C4-2B (cell line): ENCODE data around the gene PARD3B.

Experiments used
- H3K27ac ChIP-seq: fragments of 450-650 bp; 2 replicates; pipeline ENCODE4 v1.5.1; 2017
- CTCF ChIP-seq: fragments of 450-650 bp; conservative IDR thresholded peaks from 2 replicates; pipeline ENCODE4 v1.5.1; 2017; ENCODE audit warnings: mild to moderate bottlenecking
- ZFX ChIP-seq: fragments of 450-650 bp; IDR thresholded peaks from 2 replicates; pipeline ENCODE4 v1.6.1; 2017

The PARD3B gene

DNA sequence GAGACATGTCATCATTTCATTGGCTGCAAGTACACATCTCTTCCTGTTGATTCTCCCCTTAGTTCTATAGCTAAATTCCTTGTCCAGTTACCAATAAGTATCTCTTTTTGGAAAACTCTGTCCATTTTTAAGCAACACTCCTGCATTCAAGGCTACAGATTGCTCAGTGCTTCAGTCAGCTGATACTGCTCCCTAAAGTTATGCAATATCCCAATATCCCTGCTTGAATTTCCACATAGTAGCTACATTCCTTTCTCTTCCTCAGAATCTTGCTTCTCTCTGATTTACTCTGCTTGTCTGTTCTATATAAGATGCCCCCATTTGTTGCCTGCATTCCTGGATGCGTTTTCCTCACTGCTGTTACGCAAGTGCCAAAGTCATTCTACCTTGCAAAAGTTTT lies 109.8 kb downstream of the PARD3B start:
- TF ChIP-seq CTCF: no peak
- TF ChIP-seq ZFX: no peak
- no peak overlapping the region for H3K27ac ChIP-seq

DNA sequence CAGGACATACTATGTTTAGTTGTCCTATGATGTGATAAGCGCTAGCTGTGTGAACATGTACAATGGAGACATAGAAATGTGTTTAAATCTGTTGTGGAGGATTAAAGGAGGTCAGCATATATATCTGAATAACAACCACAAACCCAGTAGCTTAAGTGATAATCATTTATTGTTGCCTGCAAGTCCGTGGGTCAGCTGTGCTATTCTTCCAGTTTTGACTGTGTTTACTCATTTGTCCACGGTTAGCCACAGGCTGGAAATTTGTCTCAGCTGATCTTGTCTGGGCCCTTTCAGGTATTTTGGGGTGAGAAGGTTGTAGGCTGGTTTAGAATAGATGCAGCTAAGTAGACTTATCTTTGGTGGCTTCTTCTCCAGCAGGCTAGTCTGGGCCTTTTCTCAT lies 110.4 kb downstream of the PARD3B start:
- no peak overlapping the region for H3K27ac ChIP-seq
- TF ChIP-seq CTCF (no peak), ZFX (no peak)

- TF ChIP-seq CTCF: no peak
- H3K27ac ChIP-seq: no peak overlapping the region
Observed at GRCh38 chr2:204657024-204657423, 111.7 kb downstream of the PARD3B start.

- no peak overlapping the region for H3K27ac ChIP-seq
- no peak for TF ChIP-seq ZFX
- no peak for TF ChIP-seq CTCF
Observed at GRCh38 chr2:204662956-204663355, 117.7 kb downstream of the PARD3B start.

- TF ChIP-seq ZFX: no peak
- TF ChIP-seq CTCF: no peak
- H3K27ac ChIP-seq: no peak overlapping the region
Observed at GRCh38 chr2:204663816-204664425, 118.6 kb downstream of the PARD3B start.

GRCh38 chr2:204664708-204665121 lies 119.4 kb downstream of the PARD3B start:
- no peak overlapping the region for H3K27ac ChIP-seq
- TF ChIP-seq ZFX (no peak), CTCF (no peak)

- TF ChIP-seq ZFX (no peak), CTCF (no peak)
- no peak overlapping the region for H3K27ac ChIP-seq
Observed at GRCh38 chr2:204665207-204665606, 119.9 kb downstream of the PARD3B start.
